Measurements from ENCODE around the gene DTHD1.

DNA sequence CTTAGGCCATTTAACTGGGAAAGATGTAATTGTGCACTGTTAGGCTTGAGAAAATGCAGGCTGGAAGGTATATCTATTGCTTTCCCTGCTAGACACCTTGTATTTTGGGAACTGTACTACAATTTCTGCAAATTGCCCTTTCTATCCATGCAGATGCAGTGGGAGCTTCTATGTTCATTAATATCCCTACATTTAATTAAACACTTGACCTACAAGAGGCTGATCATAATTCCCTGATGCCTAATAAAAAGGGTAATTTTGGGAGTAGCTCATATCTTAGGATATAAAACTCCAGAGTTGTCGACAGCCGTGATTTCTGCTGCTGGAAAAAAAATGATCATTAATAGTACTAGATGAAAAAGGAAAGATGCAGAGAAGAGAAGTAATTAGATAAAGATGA lies 19.7 kb downstream of the DTHD1 start:
- TF ChIP-seq, protein P1, sequence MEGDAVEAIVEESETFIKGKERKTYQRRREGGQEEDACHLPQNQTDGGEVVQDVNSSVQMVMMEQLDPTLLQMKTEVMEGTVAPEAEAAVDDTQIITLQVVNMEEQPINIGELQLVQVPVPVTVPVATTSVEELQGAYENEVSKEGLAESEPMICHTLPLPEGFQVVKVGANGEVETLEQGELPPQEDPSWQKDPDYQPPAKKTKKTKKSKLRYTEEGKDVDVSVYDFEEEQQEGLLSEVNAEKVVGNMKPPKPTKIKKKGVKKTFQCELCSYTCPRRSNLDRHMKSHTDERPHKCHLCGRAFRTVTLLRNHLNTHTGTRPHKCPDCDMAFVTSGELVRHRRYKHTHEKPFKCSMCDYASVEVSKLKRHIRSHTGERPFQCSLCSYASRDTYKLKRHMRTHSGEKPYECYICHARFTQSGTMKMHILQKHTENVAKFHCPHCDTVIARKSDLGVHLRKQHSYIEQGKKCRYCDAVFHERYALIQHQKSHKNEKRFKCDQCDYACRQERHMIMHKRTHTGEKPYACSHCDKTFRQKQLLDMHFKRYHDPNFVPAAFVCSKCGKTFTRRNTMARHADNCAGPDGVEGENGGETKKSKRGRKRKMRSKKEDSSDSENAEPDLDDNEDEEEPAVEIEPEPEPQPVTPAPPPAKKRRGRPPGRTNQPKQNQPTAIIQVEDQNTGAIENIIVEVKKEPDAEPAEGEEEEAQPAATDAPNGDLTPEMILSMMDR (IDR thresholded peaks at IDR 0.05) = no peak
- no peak for TF ChIP-seq POLR2A (IDR thresholded peaks at IDR 0.05)
